ENCODE measurements around the gene LRIT2.

The LRIT2 gene

DNA sequence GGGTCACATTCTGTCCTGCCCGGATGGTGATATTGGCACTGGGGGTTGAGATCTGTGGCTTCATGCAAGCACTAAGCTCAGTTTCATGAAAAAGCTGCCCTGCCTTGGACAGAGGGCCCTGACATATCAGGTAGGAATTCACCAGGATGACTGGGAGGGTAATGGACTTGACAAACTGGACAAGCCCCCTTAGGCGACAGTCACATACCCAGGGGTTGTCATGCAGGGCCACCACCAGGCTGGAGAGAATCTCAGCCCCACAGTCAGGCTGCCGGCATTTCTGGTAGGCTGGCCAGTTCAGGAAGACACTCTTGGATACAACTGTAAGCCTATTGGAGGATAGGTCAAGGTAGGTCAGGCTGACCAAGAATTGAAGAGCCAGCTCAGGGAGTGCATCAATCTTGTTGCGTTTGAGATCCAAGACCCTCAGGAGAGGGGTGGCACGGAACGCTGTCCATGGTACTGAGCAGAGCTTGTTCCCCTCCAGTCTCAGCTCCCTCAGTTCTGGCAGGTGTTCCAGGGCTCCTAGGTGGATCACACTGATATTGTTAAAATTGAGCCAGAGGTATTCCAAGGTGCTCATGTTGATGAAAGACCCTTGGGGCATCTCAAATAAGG lies 824 bp downstream of the LRIT2 start:
- no peak for DNase-seq (ENCODE audit: low read depth)
- TF ChIP-seq, protein P1, sequence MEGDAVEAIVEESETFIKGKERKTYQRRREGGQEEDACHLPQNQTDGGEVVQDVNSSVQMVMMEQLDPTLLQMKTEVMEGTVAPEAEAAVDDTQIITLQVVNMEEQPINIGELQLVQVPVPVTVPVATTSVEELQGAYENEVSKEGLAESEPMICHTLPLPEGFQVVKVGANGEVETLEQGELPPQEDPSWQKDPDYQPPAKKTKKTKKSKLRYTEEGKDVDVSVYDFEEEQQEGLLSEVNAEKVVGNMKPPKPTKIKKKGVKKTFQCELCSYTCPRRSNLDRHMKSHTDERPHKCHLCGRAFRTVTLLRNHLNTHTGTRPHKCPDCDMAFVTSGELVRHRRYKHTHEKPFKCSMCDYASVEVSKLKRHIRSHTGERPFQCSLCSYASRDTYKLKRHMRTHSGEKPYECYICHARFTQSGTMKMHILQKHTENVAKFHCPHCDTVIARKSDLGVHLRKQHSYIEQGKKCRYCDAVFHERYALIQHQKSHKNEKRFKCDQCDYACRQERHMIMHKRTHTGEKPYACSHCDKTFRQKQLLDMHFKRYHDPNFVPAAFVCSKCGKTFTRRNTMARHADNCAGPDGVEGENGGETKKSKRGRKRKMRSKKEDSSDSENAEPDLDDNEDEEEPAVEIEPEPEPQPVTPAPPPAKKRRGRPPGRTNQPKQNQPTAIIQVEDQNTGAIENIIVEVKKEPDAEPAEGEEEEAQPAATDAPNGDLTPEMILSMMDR (IDR thresholded peaks at IDR 0.05; ENCODE audit: low read depth, low read length, missing control alignments), result no peak
- H3K4me3 ChIP-seq (ENCODE audit: low read depth, low read length), result no peak overlapping the region
- in situ Hi-C loops (cut with HindIII; ENCODE audit: low sequenced_read_pairs), result no loop called here

DNA sequence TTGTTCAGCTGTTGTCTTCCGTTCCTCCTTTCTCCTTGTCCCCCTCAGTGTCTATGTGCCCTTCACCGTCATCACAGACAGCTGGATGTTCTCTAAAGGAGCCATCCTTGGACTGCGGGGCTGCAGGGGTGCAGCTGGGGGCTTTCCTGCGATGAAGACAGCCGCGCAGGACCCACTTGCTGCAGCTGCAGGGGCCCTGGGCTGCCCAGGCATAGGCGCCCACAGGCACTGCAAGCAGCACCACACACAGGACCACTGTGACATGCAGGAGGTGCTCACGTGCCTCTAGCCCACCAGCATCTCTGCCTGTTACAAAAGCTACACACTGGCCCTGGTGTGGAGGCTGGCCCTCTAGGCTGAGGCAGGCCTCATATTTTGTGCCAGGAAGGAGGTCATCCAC lies 3.4 kb downstream of the LRIT2 start:
- DNase-seq (ENCODE audit: low read depth), result no peak
- in situ Hi-C loops (cut with HindIII; ENCODE audit: low sequenced_read_pairs), result no loop called here
- H3K4me3 ChIP-seq (ENCODE audit: low read depth, low read length), result no peak overlapping the region
- TF ChIP-seq, protein P1 (IDR thresholded peaks at IDR 0.05; ENCODE audit: low read depth, low read length, missing control alignments), result no peak

DNA sequence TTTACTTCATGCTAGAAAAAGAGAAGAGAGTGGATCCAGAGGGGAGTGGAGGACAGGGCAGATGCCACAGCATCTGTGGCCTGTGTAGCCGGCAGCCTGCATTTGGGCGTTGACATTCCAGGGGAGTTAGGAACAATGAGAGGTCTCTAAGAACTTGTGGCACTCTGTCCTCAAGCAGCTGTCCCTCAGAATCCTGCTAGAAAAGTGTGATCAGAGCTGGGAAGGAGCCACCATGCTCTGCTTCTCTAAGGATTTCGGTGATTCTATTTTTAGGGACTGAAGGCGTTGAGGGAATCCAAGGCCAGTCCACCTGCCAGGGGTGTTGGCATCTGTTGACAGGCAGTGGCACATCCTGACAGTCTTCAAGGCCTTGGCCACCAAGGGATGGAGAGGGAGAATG lies 7.6 kb downstream of the LRIT2 start:
- H3K4me3 ChIP-seq (ENCODE audit: low read depth, low read length), result no peak overlapping the region
- DNase-seq (ENCODE audit: low read depth), result no peak
- TF ChIP-seq, protein P1 (IDR thresholded peaks at IDR 0.05; ENCODE audit: low read depth, low read length, missing control alignments), result no peak
- in situ Hi-C loops (cut with HindIII; ENCODE audit: low sequenced_read_pairs), result no loop called here

DNA sequence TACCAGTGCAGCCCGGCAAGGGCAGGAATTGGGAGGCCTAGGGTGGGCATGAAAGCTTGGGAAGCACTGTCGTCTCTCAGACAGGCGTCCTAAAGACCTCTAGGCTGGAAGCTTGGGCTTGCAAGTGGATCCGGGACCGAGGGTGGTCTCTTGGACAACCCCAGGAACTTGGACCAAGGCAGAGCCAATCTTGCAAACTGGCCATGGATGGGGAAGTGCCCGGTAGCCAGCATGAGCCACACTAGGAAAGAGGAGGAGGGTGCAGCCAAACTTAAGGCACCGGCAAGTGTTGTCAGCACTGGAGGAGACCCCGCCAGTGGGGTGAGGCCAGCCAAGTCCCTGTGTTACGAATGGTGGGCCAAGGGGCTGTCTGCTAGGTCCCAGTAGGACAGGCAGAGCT lies 8.5 kb downstream of the LRIT2 start:
- no peak overlapping the region for H3K4me3 ChIP-seq (ENCODE audit: low read depth, low read length)
- no peak for DNase-seq (ENCODE audit: low read depth)
- TF ChIP-seq, protein P1 (IDR thresholded peaks at IDR 0.05; ENCODE audit: low read depth, low read length, missing control alignments), result no peak
- in situ Hi-C loops (cut with HindIII; ENCODE audit: low sequenced_read_pairs), result no loop called here

DNA sequence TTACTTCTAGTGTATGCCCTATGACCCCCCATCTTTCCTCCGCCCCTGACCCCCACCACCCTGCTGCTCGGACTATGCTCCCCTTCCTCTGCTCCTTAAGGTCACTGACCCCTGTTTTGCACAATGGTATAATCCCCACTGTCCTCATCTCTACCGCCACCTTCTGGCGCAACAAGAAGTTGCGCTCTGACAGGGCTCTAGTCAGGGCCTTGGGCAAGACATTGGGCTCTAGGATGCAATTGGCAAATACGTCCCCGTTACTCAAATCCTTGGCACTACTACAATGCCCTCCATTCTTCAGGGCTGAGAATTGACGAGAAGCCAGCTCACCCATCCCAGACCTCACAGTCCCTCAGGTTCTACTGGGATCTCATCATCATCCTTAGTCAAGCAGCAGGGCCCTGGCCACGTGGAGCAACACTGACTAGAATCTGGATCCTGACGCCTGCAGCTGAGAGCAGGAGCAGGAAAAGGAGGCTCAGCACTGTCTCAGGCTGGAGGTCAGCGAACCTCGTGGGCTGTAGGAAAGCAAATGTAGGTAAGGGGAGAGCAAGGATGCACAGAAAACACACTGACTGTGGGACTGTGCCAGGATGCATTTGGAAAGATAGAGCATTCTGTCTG lies 10.6 kb downstream of the LRIT2 start:
- H3K4me3 ChIP-seq (ENCODE audit: low read depth, low read length), result no peak overlapping the region
- TF ChIP-seq, protein P1 (IDR thresholded peaks at IDR 0.05; ENCODE audit: low read depth, low read length, missing control alignments), result peak; percentile 32
- no peak for DNase-seq (ENCODE audit: low read depth)
- in situ Hi-C loops (cut with HindIII; ENCODE audit: low sequenced_read_pairs), result no loop called here

DNA sequence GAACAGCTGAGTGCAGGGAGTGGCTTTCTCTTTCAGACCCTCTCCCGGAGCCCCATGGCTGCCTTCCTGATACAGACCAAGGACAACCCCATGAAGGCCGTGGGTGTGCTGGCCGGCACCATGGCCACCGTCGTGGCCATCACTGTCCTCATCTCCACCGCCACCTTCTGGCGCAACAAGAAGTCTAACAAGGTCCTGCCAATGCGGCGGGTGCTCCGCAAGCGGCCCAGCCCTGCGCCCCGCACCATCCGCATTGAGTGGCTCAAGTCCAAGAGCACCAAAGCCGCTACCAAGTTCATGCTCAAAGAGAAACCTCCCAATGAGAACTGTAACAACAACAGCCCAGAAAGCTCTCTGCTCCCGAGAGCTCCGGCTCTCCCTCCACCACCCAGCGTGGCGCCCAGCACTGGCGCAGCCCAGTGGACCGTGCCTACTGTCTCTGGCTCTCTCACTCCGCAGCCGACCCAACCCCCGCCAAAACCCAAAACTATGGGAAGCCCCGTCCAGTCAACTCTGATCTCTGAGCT lies 11.2 kb downstream of the LRIT2 start:
- in situ Hi-C loops (cut with HindIII; ENCODE audit: low sequenced_read_pairs), result no loop called here

More for the DNA sequence above, 11.2 kb downstream of the LRIT2 start:
- H3K4me3 ChIP-seq (ENCODE audit: low read depth, low read length), result no peak overlapping the region
- TF ChIP-seq, protein P1 (IDR thresholded peaks at IDR 0.05; ENCODE audit: low read depth, low read length, missing control alignments), result no peak
- no peak for DNase-seq (ENCODE audit: low read depth)

Data from astrocyte of the cerebellum (primary cell).